Retinal pigment epithelial cell (primary cell): ENCODE data around the gene PTPN22.

Source experiments
- DNase-seq: peaks from one replicate; pipeline ENCODE4 v3.0.0-alpha.2; 2010; ENCODE audit warnings: low read depth
- H3K4me3 ChIP-seq: 2 replicates; pipeline ENCODE4 v1.5.1; 2011; ENCODE audit warnings: mild to moderate bottlenecking, low read length, control low read depth, moderate library complexity
- TF ChIP-seq, protein P1 (sequence below): conservative IDR thresholded peaks from 2 replicates; pipeline ENCODE4 v1.5.1; 2011; ENCODE audit warnings: low read depth, low read length, control low read depth, inconsistent platforms

Gene PTPN22

DNA sequence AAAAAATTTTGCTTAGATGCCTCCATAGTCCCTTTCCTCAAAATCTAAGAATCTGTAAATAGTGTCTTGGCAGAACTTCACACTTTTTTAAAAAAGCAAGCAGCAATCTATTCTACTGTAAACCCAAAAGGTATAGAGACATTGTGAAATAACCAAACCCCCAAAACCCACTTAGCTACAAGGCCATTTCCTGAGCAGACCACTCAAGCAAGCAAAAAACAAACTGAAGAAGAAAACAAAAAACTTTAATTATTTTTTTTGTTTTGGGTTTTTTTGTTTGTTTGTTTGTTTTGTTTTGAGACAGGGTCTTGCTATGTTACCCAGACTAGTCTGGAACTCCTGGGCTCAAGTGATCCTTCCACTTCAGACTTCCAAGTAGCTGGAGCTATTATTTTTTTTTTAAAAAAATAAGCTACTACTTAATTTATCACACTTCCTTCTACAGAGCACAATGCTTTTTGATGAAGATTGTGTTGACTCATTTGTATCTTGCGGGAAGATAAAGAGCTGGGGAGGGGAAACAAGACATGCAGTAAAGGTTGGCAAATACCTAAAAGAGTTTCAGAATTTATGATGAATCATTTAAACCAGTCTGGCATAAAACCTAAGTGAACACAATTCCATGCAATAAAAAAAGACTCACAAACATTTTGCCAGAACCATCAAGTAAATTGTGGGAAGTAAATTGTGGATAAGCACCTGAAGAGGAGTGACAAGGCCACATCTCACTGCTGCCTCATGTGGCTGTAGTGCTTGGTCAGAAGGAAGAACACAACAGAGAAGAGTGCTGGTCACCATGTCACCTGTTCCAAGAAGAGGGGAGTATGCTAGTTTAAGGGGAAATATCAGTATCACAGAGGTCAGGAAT, 2.7 kb upstream of the PTPN22 start:
- no peak for DNase-seq
- TF ChIP-seq, protein P1, sequence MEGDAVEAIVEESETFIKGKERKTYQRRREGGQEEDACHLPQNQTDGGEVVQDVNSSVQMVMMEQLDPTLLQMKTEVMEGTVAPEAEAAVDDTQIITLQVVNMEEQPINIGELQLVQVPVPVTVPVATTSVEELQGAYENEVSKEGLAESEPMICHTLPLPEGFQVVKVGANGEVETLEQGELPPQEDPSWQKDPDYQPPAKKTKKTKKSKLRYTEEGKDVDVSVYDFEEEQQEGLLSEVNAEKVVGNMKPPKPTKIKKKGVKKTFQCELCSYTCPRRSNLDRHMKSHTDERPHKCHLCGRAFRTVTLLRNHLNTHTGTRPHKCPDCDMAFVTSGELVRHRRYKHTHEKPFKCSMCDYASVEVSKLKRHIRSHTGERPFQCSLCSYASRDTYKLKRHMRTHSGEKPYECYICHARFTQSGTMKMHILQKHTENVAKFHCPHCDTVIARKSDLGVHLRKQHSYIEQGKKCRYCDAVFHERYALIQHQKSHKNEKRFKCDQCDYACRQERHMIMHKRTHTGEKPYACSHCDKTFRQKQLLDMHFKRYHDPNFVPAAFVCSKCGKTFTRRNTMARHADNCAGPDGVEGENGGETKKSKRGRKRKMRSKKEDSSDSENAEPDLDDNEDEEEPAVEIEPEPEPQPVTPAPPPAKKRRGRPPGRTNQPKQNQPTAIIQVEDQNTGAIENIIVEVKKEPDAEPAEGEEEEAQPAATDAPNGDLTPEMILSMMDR, result no peak
- H3K4me3 ChIP-seq, result no peak overlapping the region

DNA sequence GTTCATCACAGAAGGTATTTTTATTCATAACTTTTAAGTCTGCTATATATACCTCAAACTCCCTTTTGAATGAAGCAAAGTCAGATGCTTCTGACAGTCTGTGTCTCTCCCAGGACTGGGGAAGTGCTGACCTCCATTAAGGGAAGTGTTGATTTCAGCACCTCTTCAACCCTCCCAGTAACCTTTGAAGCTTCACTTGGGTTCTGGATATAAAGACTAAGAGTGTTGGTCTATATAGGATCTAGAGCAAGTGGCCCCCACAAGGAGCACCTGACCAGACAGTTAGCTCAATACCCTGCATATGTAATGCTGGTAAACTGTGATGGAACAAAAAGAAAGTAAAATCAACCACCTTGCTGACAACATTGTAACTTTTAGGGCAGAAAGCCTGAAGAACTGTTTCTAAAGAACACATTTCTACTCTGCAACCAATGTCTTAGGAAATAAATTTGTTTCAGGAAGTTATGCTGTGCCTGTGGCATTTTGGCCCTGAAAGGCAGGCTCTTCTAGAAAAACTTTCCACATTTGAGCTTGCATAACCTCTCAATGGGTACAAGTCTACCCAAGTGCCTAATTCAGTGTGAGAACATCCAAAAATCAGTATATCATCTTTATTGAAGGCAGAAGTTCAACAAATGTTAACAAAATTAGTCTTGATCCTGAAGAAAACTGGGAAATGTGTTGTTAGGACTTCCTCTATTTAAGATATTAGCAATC, 865 bp upstream of the PTPN22 start:
- TF ChIP-seq, protein P1, result no peak
- no peak for DNase-seq
- H3K4me3 ChIP-seq, result no peak overlapping the region

DNA sequence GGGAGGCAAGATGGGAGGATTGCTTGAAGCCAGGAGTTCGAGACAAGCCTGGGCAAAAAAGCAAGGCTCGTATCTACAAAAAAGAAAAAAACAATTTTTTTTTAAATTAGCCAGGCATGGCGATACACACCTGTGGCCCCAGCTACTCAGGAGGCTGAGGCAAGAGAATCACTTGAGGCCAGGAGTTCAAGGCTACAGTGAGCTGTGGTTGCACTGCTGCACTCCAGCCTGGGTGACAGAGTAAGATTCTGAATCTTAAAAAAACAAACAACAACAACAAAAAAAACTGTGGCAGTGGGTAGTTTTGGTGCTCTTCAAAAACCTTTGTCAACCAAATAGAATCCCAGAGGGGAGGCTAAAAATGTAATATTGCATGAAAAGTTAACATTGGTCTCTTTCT, 734 bp downstream of the PTPN22 start:
- H3K4me3 ChIP-seq, result no peak overlapping the region
- TF ChIP-seq, protein P1, result no peak
- DNase-seq, result no peak

DNA sequence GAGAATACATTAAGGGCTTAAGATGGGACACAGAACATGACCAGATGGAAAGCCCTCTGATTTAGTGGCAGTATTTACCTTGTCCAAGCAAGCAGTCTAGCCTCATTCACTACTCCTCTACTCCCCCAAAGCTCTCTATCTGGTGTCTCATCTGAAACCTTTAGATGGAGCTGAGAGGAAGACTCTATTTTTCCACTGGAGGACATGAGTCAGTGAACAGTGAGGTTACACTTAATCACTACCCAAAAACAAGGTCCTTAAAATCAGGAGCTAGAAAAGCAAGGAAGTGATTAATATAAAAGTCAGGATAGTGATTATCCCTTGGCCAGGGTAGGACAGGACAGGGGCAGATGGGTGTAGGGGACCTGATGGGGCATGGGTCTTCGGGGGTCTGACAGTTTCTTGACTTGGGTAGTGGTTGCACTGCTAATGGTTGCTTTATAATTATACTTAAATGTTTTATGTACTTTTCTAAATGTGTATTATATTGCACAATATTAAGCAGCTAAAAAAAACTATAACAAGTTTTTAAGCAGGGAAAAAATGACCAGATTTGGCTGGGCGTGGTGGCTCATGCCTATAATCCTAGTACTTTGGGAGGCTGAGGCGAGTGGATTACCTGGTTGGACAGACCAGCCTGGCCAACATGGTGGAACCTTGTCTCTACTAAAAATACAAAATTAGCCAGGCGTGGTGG, 3.0 kb downstream of the PTPN22 start:
- TF ChIP-seq, protein P1, result no peak
- no peak overlapping the region for H3K4me3 ChIP-seq
- no peak for DNase-seq

DNA sequence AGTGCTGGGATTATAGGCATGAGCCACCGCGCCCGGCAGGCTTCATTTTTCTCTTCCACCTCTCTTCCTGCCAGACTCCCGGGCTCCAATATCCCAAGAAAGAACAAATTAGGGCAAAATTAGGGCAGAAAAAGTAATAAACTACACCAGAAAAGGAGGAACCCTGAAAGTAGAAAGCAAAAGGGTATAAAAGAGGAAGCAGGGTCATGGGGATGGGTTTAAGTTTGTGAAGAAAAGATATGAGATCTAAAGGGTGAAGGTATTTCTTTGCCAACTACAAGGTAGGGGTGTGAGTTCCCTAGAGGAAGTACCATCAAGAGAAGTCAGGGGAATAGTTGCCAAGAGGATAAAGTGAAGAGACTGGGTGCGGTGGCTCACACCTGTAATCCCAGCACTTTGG, 9.9 kb downstream of the PTPN22 start:
- TF ChIP-seq, protein P1, result no peak
- DNase-seq, result no peak
- no peak overlapping the region for H3K4me3 ChIP-seq

DNA sequence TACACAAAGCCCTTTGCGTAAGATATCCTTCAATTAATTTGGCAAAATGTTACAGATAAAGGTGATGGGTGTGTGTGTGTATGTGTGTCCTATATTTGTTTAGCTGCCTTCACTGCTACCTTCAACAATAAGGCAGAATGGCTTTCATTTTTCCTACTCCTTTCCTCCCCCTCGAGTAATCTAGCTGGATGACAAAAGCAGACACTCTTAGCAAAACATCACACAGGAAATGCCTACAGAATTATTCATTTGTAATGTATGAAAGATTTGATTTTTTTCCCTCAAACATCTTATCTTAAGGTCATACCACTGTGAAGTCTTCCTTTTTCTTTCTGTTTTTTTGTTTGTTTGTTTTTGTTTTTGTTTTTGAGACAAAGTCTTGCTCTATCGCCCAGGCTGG, 10.6 kb downstream of the PTPN22 start:
- TF ChIP-seq, protein P1, result no peak
- DNase-seq, result no peak
- no peak overlapping the region for H3K4me3 ChIP-seq
